Measurements from ENCODE around the gene A1CF. TPM values are rescaled to one million over a fixed set of nuclear protein-coding genes. Genes with fewer than 3 reads are reported as not detected.

Gene A1CF
- total and polyA plus RNA-seq, 2 experiments from 2014 or later = 0.05 TPM; not detected in 1

DNA sequence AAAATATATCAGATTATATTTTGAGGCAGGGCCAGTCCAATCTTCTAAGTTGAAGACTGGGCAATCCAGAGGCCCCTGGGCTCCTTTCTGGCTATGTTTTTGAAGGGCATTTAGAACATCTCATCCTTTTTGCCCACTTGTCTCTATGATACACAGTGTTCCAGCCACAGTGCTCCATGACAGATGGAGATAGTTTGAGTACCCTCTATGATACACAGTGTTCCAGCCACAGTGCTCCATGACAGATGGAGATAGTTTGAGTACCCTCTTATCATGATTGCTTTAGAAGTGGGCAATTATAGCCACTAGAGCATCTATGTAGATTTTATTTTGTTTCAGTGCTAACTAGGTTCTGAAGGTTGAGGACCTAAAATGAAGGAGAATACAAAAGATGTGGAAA, 33.1 kb upstream of the A1CF start (continued):
- TF ChIP-seq, protein P1, sequence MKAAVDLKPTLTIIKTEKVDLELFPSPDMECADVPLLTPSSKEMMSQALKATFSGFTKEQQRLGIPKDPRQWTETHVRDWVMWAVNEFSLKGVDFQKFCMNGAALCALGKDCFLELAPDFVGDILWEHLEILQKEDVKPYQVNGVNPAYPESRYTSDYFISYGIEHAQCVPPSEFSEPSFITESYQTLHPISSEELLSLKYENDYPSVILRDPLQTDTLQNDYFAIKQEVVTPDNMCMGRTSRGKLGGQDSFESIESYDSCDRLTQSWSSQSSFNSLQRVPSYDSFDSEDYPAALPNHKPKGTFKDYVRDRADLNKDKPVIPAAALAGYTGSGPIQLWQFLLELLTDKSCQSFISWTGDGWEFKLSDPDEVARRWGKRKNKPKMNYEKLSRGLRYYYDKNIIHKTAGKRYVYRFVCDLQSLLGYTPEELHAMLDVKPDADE (IDR thresholded peaks at IDR 0.05) = no peak
- TF ChIP-seq, protein P2, sequence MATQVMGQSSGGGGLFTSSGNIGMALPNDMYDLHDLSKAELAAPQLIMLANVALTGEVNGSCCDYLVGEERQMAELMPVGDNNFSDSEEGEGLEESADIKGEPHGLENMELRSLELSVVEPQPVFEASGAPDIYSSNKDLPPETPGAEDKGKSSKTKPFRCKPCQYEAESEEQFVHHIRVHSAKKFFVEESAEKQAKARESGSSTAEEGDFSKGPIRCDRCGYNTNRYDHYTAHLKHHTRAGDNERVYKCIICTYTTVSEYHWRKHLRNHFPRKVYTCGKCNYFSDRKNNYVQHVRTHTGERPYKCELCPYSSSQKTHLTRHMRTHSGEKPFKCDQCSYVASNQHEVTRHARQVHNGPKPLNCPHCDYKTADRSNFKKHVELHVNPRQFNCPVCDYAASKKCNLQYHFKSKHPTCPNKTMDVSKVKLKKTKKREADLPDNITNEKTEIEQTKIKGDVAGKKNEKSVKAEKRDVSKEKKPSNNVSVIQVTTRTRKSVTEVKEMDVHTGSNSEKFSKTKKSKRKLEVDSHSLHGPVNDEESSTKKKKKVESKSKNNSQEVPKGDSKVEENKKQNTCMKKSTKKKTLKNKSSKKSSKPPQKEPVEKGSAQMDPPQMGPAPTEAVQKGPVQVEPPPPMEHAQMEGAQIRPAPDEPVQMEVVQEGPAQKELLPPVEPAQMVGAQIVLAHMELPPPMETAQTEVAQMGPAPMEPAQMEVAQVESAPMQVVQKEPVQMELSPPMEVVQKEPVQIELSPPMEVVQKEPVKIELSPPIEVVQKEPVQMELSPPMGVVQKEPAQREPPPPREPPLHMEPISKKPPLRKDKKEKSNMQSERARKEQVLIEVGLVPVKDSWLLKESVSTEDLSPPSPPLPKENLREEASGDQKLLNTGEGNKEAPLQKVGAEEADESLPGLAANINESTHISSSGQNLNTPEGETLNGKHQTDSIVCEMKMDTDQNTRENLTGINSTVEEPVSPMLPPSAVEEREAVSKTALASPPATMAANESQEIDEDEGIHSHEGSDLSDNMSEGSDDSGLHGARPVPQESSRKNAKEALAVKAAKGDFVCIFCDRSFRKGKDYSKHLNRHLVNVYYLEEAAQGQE (IDR thresholded peaks at IDR 0.05; ENCODE audit: unreplicated experiment) = no peak
- no peak for TF ChIP-seq EZH2phosphoT487 (IDR thresholded peaks at IDR 0.05; ENCODE audit: unreplicated experiment)

DNA sequence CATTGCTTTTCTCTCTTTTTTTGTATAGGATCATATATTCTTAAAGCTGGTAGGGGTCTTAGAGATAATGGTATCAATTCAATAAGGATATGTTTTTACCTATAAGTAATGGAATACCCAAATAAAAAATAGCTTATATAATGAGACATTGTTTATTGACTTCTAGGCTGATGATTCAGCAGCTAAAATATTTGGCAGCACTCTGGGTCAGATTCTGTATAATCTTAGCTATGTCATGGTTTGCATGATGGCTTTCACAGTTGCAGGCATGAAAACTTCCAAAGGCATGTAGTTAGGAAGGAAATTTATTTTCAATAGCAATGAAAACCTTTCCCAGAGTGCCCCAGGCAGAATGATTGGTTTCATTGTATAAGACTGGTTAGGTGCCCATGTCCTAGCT, 32.1 kb upstream of the A1CF start:
- Mint-ChIP-seq H3K36me3 (ENCODE audit: low read depth) (peaks cover 5% of the 10 kb centered on the region; the same call in 1 of the 3 replicates), H3K4me3 (no peak overlapping the region), H3K27me3 (ENCODE audit: insufficient read depth, low read depth, poor library complexity) (no peaks in the 10 kb centered on the region), H3K27ac (no peak overlapping the region), H3K9me3 (peaks cover 11% of the 10 kb centered on the region), H3K4me1 (no peaks in the 10 kb centered on the region)
- TF ChIP-seq ZNF114 (CRISPR knock-in tag; IDR thresholded peaks at IDR 0.05) = no peak
- TF ChIP-seq, protein P3, sequence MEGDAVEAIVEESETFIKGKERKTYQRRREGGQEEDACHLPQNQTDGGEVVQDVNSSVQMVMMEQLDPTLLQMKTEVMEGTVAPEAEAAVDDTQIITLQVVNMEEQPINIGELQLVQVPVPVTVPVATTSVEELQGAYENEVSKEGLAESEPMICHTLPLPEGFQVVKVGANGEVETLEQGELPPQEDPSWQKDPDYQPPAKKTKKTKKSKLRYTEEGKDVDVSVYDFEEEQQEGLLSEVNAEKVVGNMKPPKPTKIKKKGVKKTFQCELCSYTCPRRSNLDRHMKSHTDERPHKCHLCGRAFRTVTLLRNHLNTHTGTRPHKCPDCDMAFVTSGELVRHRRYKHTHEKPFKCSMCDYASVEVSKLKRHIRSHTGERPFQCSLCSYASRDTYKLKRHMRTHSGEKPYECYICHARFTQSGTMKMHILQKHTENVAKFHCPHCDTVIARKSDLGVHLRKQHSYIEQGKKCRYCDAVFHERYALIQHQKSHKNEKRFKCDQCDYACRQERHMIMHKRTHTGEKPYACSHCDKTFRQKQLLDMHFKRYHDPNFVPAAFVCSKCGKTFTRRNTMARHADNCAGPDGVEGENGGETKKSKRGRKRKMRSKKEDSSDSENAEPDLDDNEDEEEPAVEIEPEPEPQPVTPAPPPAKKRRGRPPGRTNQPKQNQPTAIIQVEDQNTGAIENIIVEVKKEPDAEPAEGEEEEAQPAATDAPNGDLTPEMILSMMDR (conservative IDR thresholded peaks at IDR 0.05; ENCODE audit: low read depth in 2 of 2) = no peak
- TF ChIP-seq, protein P2 (IDR thresholded peaks at IDR 0.05; ENCODE audit: unreplicated experiment) = no peak
- no peak overlapping the region for H3K27ac ChIP-seq (ENCODE audit: low read depth)
- no peak overlapping the region for H3K4me2 ChIP-seq
- peaks cover 6% of the 10 kb centered on the region; the same call in 1 of the 2 replicates for H3K9me2 ChIP-seq (ENCODE audit: insufficient read depth)
- DNase-seq (ENCODE audit: low spot score) (no peak), ATAC-seq (no peak)
- H3K36me3 ChIP-seq (ENCODE audit: insufficient read depth) = no peaks in the 10 kb centered on the region
- no peaks in the 10 kb centered on the region for H3K27me3 ChIP-seq (ENCODE audit: insufficient read depth)
- no peaks in the 10 kb centered on the region for H3K79me2 ChIP-seq (replicated peaks; ENCODE audit: insufficient read depth)
- H3K4me1 ChIP-seq (ENCODE audit: insufficient read depth) = no peaks in the 10 kb centered on the region
- no peak overlapping the region for H2AFZ ChIP-seq
- no peak overlapping the region for H3K4me3 ChIP-seq
- H3F3A ChIP-seq (replicated peaks; ENCODE audit: low read depth) = no peaks in the 10 kb centered on the region
- no peaks in the 10 kb centered on the region for H4K20me1 ChIP-seq (replicated peaks; ENCODE audit: insufficient read depth)
